ENCODE data around the gene CUZD1.

CUZD1 gene

DNA sequence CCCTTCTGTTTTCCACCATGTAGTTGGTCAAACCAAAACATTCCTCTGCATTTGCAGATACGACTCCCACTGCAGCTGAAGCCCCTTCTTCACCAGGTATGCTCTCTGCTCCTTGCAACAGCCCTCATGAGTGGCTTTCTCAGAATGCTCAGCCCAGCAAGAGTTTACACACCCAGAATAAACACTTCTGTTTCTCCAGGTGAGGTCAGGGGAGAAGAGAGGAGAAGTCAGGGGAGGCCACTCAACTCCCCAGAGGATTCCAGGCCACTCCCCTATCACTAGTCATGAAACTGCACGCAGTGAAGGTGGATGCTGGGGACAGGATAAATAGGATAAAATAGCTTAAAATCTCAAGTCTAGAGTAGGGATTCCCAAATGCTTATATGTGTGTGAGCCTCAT, 31.2 kb downstream of the CUZD1 start:
- DNase-seq (ENCODE audit: low read depth), result no peak

GRCh38 chr10:122812751-122813150, 32.9 kb downstream of the CUZD1 start:
- no peak for DNase-seq (ENCODE audit: low read depth)

DNA sequence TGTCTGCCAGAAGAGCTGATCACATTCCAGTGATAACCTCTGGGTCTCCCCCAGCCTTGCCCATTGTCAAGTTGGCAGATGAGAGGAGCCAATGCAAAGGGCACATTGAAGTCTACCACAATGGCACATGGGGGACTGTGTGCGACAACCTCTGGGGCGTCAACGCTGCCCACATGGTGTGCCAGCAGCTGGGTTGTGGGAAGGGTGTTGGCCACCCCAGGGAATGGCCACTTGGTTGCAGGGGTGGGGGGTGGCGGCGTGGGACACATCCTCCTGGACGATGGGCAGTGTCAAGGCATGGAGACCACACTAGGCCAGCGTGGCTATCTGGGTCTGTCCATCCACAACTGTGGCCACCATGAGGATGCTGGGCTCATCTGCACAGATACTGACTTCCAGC, 43.4 kb downstream of the CUZD1 start:
- DNase-seq (ENCODE audit: low read depth), result no peak

DNA sequence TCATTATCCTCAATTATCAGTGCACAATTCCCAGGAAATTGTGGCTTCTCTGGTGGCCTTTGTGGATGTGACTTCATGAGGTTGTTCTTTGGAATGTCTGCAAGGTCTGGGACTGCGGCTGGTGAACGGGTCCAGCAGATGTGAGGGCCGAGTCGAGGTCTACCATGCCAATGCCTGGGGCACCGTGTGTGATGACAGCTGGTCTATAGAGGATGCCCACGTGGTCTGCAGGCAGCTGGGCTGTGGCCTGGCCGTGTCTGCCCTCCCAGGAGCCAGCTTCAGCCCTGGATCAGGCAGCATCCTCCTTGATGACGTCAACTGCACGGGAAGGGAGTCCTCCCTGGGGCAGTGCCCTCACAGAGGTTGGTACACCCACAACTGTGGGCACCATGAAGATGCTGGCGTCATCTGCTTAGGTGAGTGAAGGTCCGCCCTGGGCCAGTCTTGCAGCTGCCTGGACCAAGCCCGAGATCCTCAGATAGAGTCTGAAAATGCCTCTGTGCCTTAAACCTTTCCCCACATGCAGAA, 46.9 kb downstream of the CUZD1 start:
- no peak for DNase-seq (ENCODE audit: low read depth)

- no peak for DNase-seq (ENCODE audit: low read depth)
Observed at GRCh38 chr10:122796796-122797195, 48.9 kb downstream of the CUZD1 start.

- no peak for DNase-seq (ENCODE audit: low read depth)
Observed at GRCh38 chr10:122795924-122796323, 49.7 kb downstream of the CUZD1 start.

DNA sequence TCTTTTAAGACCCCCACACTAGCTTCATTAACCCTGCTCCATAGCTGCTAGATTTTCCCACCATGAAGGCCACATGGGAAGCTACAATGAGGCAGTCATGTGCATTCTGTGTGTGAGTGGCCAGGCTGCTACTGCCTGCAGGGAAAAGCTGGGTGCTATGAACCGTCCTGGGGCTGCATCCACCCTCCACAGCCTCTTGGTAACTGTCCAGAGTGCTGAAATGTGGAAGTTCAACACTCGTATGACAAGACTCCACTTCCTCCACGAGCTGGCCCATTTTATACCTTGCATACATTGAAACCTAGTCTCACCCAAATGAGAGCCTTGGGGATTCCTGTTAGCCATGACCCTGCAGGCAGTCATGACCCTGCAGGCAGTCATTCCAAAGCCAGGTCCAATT, 59.4 kb downstream of the CUZD1 start:
- DNase-seq (ENCODE audit: low read depth), result no peak

- DNase-seq (ENCODE audit: low read depth), result no peak
Observed at GRCh38 chr10:122782911-122783310, 62.7 kb downstream of the CUZD1 start.

Measured in stimulated activated CD8-positive, alpha-beta memory T cell treated with anti-CD3 and anti-CD28 coated beads, Interleukin-15, amount 100 ng/mL, for 1 hour (primary cell).